Keratinocyte (primary cell): ENCODE results near the gene NHSL2.

ENCODE experiments used
- EZH2 ChIP-seq: IDR thresholded peaks from one replicate; pipeline ENCODE4 v1.6.1; 2012; ENCODE audit warnings: inconsistent platforms, mild to moderate bottlenecking, low read length, moderate library complexity
- TF ChIP-seq, protein P1 (sequence below), 3 experiments: IDR thresholded peaks in 1 of 3; conservative IDR thresholded peaks in 1 of 3; optimal IDR thresholded peaks in 1 of 3; 2 replicates in 2 of 3; 3 replicates in 1 of 3; pipeline versions ENCODE3 to v1.5.1; 2011; ENCODE audit warnings: low read length in 3 of 3, mild to moderate bottlenecking in 3 of 3, moderate library complexity in 2 of 3, control low read depth in 1 of 3, inconsistent platforms in 1 of 3; ENCODE audit not compliant: insufficient read depth in 2 of 3; ENCODE audit errors: extremely low read depth in 1 of 3

DNA sequence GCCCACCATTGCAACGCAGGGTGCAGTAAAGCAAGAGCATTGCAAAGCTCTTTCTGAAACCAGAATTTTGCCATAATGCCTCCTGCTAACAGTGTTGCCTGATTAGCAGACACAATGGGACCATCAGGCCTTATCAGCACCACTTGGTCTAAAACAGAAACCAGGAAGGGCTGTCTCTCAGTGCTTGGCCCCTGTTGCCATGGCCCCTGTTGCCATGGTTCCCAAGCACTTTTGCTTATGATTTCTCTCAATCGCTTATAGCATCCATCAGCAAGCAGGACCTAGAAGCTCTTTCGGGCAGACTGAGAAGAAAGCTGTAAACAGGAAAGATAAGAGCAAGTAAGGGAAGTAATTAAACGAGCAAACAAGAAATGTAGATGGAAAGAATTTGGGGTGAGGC, 184.2 kb downstream of the NHSL2 start:
- TF ChIP-seq, protein P1, sequence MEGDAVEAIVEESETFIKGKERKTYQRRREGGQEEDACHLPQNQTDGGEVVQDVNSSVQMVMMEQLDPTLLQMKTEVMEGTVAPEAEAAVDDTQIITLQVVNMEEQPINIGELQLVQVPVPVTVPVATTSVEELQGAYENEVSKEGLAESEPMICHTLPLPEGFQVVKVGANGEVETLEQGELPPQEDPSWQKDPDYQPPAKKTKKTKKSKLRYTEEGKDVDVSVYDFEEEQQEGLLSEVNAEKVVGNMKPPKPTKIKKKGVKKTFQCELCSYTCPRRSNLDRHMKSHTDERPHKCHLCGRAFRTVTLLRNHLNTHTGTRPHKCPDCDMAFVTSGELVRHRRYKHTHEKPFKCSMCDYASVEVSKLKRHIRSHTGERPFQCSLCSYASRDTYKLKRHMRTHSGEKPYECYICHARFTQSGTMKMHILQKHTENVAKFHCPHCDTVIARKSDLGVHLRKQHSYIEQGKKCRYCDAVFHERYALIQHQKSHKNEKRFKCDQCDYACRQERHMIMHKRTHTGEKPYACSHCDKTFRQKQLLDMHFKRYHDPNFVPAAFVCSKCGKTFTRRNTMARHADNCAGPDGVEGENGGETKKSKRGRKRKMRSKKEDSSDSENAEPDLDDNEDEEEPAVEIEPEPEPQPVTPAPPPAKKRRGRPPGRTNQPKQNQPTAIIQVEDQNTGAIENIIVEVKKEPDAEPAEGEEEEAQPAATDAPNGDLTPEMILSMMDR (optimal IDR thresholded peaks at IDR 0.05 in 1 of 3, IDR thresholded peaks at IDR 0.05 in 1 of 3, conservative IDR thresholded peaks at IDR 0.05 in 1 of 3; ENCODE audit: extremely low read depth in 1 of 3, insufficient read depth in 2 of 3, low read length in 3 of 3) = no peak
- no peak for TF ChIP-seq EZH2
